ENCODE results near the gene POP4.

Gene POP4

GRCh38 chr19:29577649-29577963 is 28.5 kb upstream of the POP4 start:
- FAIRE-seq = no peak

GRCh38 chr19:29578349-29578748 is 27.7 kb upstream of the POP4 start:
- no peak for FAIRE-seq

- FAIRE-seq = no peak
These were observed 26.7 kb upstream of the POP4 start for GRCh38 chr19:29579308-29579910.

- no peak for FAIRE-seq
These were observed 24.7 kb upstream of the POP4 start for GRCh38 chr19:29581398-29581797.

GRCh38 chr19:29583196-29583999 is 22.7 kb upstream of the POP4 start:
- no peak for FAIRE-seq

GRCh38 chr19:29586401-29586800 is 19.7 kb upstream of the POP4 start:
- no peak for FAIRE-seq

GRCh38 chr19:29587059-29587458 is 19.0 kb upstream of the POP4 start:
- FAIRE-seq = no peak

GRCh38 chr19:29587518-29587986 is 18.5 kb upstream of the POP4 start:
- FAIRE-seq = no peak

- FAIRE-seq = no peak
These were observed 18.0 kb upstream of the POP4 start for GRCh38 chr19:29588095-29588494.

GRCh38 chr19:29590278-29590677 is 15.8 kb upstream of the POP4 start:
- FAIRE-seq = no peak

GRCh38 chr19:29591670-29592069 is 14.4 kb upstream of the POP4 start:
- FAIRE-seq = no peak

- FAIRE-seq = no peak
These were observed 12.2 kb upstream of the POP4 start for GRCh38 chr19:29593869-29594268.

GRCh38 chr19:29596080-29596727 is 9.9 kb upstream of the POP4 start:
- FAIRE-seq = no peak

GRCh38 chr19:29596885-29597525 is 9.1 kb upstream of the POP4 start:
- no peak for FAIRE-seq

- FAIRE-seq = no peak
These were observed 8.0 kb upstream of the POP4 start for GRCh38 chr19:29598036-29598435.

- no peak for FAIRE-seq
These were observed 7.6 kb upstream of the POP4 start for GRCh38 chr19:29598496-29598895.

GRCh38 chr19:29603308-29603707 is 2.8 kb upstream of the POP4 start:
- no peak for FAIRE-seq

GRCh38 chr19:29606420-29606747 is 301 bp downstream of the POP4 start:
- no peak for FAIRE-seq

GRCh38 chr19:29609636-29610035 is 3.6 kb downstream of the POP4 start:
- FAIRE-seq = no peak

- FAIRE-seq = no peak
These were observed 4.1 kb downstream of the POP4 start for GRCh38 chr19:29610213-29610573.

- FAIRE-seq = peak; percentile 21
These were observed 4.6 kb downstream of the POP4 start for GRCh38 chr19:29610574-29611271.

GRCh38 chr19:29612121-29612520 is 6.0 kb downstream of the POP4 start:
- FAIRE-seq = no peak

Measured in endometrium (tissue), 2 donors.